HG02610 (cell line): ENCODE results near the gene GOLGB1.

ENCODE experiments used
- ATAC-seq: cut with Tn5 transposase; IDR thresholded peaks from one replicate; pipeline ENCODE4 v1.9.1; 2021; ENCODE audit warnings: mild to moderate bottlenecking, moderate library complexity; ENCODE audit not compliant: unreplicated experiment

GOLGB1 gene

GRCh38 chr3:121641127-121641526 is 108.4 kb downstream of the GOLGB1 start:
- no peak for ATAC-seq

- ATAC-seq: peak; percentile 80
These were observed 111.6 kb downstream of the GOLGB1 start for GRCh38 chr3:121637922-121638321.

GRCh38 chr3:121630355-121630754 is 119.2 kb downstream of the GOLGB1 start:
- ATAC-seq: peak; percentile 69

- no peak for ATAC-seq
These were observed 119.9 kb downstream of the GOLGB1 start for GRCh38 chr3:121629601-121630000.

- ATAC-seq: no peak
These were observed 121.9 kb downstream of the GOLGB1 start for GRCh38 chr3:121627622-121628021.

- no peak for ATAC-seq
These were observed 122.3 kb downstream of the GOLGB1 start for GRCh38 chr3:121627211-121627610.

GRCh38 chr3:121626495-121626894 is 123.0 kb downstream of the GOLGB1 start:
- ATAC-seq: no peak

- ATAC-seq: no peak
These were observed 125.2 kb downstream of the GOLGB1 start for GRCh38 chr3:121624147-121624899.

GRCh38 chr3:121621491-121621890 is 128.1 kb downstream of the GOLGB1 start:
- ATAC-seq: no peak

- ATAC-seq: no peak
These were observed 129.8 kb downstream of the GOLGB1 start for GRCh38 chr3:121619691-121620090.
